ENCODE data around the gene KCTD17. TPM values are rescaled to one million over a fixed set of nuclear protein-coding genes. Genes with fewer than 3 reads are reported as not detected.

The KCTD17 gene
- total RNA-seq, 6 experiments from 2014 or later, result 39.8 to 46.4 (median 43.3) TPM

DNA sequence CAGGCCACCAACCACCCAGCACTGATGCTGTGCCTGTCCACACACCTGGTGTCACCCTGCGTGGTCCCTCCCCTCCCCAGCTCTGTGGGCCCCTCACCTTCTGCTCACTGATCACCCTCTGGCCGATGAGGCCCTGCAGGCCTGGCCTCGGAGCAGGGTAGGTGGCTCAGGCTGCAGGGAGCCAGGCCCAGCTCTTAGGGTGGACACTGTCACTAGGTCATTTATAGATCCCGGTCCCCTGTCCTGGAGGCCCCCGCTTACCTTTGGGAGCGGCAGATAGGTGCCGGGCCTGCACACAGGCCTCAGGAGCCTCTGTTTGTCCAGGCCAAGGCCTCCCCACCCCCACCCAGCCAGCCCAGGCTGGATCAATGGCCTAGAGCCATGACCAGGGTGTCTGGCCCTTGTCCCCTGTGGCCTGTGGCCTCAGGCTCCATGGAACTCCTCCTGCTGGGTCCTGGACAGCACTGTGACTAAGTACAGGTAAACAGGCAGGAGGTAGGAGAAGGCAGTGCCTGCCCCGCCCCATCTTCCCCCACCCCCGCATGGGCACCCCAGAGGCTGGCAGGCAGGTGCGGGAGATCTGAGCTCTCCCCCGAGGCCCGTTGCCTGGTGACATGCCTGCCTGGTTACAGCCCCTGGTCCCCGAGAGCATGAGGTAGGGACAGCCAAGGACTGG lies 57.8 kb downstream of the KCTD17 start, which contains the start of gene TMPRSS6:
Gene TMPRSS6 (minus strand): TSS at position 472 of the 676 bp plus-strand sequence. CDS start 6,296 bp downstream, outside the sequence.
- Mint-ChIP-seq H3K4me1 (ENCODE audit: low read depth) (no peaks in the 10 kb centered on the region), H3K36me3 (ENCODE audit: low read depth) (no peaks in the 10 kb centered on the region)
- TF ChIP-seq, protein P1, sequence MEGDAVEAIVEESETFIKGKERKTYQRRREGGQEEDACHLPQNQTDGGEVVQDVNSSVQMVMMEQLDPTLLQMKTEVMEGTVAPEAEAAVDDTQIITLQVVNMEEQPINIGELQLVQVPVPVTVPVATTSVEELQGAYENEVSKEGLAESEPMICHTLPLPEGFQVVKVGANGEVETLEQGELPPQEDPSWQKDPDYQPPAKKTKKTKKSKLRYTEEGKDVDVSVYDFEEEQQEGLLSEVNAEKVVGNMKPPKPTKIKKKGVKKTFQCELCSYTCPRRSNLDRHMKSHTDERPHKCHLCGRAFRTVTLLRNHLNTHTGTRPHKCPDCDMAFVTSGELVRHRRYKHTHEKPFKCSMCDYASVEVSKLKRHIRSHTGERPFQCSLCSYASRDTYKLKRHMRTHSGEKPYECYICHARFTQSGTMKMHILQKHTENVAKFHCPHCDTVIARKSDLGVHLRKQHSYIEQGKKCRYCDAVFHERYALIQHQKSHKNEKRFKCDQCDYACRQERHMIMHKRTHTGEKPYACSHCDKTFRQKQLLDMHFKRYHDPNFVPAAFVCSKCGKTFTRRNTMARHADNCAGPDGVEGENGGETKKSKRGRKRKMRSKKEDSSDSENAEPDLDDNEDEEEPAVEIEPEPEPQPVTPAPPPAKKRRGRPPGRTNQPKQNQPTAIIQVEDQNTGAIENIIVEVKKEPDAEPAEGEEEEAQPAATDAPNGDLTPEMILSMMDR (IDR thresholded peaks at IDR 0.05), result no peak

DNA sequence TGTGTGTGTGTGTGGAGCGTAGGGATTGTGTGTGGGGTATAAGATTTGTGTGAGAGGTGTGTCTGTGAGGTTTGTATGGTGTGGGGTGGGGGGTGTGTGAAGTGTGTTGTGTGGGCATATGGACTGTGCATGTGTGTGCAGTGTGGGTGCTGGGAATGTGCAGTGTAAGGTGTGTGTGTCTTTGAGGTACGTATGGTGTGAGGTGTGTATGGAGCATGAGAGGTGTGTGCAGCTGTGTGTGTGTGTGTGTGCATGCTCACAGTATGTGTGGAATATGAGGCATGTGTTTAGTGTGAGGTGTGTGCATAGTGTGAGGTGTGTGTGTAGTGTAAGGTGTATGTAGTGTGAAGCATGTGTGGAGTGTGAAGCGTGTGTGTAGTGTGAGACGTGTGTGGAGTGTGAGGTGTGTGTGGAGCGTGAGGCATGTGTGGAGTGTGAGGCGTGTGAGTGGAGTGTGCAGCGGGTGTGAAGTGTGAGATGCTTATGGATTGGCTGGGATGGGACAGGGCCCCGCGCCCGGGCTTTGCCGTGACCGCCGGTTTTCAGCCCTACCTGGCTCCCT lies 59.7 kb downstream of the KCTD17 start:
- Mint-ChIP-seq H3K27me3 (ENCODE audit: insufficient read depth) (peaks cover 41% of the 10 kb centered on the region), H3K9me3 (no peaks in the 10 kb centered on the region), H3K4me1 (ENCODE audit: low read depth) (no peaks in the 10 kb centered on the region), H3K27ac (no peak overlapping the region), H3K4me3 (no peak overlapping the region), H3K36me3 (ENCODE audit: low read depth) (no peaks in the 10 kb centered on the region)
- DNase-seq, result no peak
- TF ChIP-seq, protein P1 (IDR thresholded peaks at IDR 0.05), result no peak

More for the DNA sequence above, 57.8 kb downstream of the KCTD17 start, which contains the start of gene TMPRSS6:
- DNase-seq, result no peak
- H3K9me3 Mint-ChIP-seq, result no peaks in the 10 kb centered on the region
- peaks cover 29% of the 10 kb centered on the region for H3K27me3 Mint-ChIP-seq (ENCODE audit: insufficient read depth)
- H3K27ac Mint-ChIP-seq, result no peak within 1 kb of the TSS
- no peak within 1 kb of the TSS for H3K4me3 Mint-ChIP-seq

DNA sequence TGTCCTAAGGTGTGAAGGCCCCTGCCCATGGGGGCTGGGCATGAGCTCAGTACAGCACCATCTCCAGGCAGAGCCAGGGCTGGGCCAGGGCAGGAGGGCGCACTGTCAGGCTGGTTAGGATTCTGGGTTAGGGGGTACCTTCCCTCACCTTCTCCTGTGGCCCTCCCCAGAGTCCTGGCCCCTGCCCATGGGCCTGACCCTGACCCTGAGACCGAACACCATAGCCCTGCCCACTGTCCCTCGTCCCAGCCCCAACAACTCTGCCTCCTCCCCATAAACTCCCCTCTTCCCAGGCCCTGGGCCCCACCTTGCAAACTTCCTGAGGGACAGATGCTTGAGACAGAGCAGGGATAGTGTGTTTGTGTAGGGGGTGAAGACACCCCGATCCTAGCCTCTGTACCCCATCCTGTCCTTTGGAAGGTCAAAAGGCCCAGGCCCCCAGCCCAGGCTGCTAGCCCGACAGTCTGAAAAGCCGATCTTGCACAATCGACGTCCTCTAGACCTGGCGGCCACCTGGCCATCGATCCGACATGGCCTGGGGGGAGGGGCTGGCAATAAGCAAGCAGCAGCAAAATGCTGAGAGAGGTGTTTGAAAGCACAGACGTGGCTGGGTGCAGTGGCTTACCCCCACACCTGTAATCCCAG lies 60.7 kb downstream of the KCTD17 start:
- Mint-ChIP-seq H3K27ac (no peak overlapping the region), H3K4me1 (ENCODE audit: low read depth) (no peaks in the 10 kb centered on the region), H3K4me3 (no peak overlapping the region), H3K9me3 (no peaks in the 10 kb centered on the region), H3K27me3 (ENCODE audit: insufficient read depth) (peaks cover 44% of the 10 kb centered on the region), H3K36me3 (ENCODE audit: low read depth) (no peaks in the 10 kb centered on the region)
- no peak for DNase-seq
- TF ChIP-seq, protein P1 (IDR thresholded peaks at IDR 0.05), result no peak

Other genes starting within 250 kb of the KCTD17 start
- not detected for gene PVALB, start 234.7 kb upstream of the KCTD17 start, total RNA-seq (2021; fragmentation: NEBNext Ultra II Directional; extraction: Animal tissue kit (Norgen Biotek cat#: 25700))
- gene NCF4, start 190.7 kb upstream of the KCTD17 start, total RNA-seq (2021; fragmentation: NEBNext Ultra II Directional; extraction: Animal tissue kit (Norgen Biotek cat#: 25700)), result not detected
- 1 to 10 TPM in 5 of 6 experiments, under 1 TPM in 1; 0.76 to 3.2 (median 2.4) TPM for gene CSF2RB, start 138.1 kb upstream of the KCTD17 start, total RNA-seq (2021; fragmentation: NEBNext Ultra II Directional; extraction: Animal tissue kit (Norgen Biotek cat#: 25700))
- 10 to 100 TPM; 18.6 to 32.8 (median 21.7) TPM for gene TST, start 32.3 kb upstream of the KCTD17 start, total RNA-seq (2021; fragmentation: NEBNext Ultra II Directional; extraction: Animal tissue kit (Norgen Biotek cat#: 25700))
- 10 to 100 TPM; 24.9 to 35.5 (median 27.5) TPM for gene MPST, start 32.0 kb upstream of the KCTD17 start, total RNA-seq (2021; fragmentation: NEBNext Ultra II Directional; extraction: Animal tissue kit (Norgen Biotek cat#: 25700))
- not detected for gene TMPRSS6, start 58.0 kb downstream of the KCTD17 start, total RNA-seq (2021; fragmentation: NEBNext Ultra II Directional; extraction: Animal tissue kit (Norgen Biotek cat#: 25700))
- gene IL2RB, start 98.2 kb downstream of the KCTD17 start, total RNA-seq (2021; fragmentation: NEBNext Ultra II Directional; extraction: Animal tissue kit (Norgen Biotek cat#: 25700)), result not detected
- 1 to 10 TPM; 3.3 to 5.0 (median 4.0) TPM for gene C1QTNF6, start 136.5 kb downstream of the KCTD17 start, total RNA-seq (2021; fragmentation: NEBNext Ultra II Directional; extraction: Animal tissue kit (Norgen Biotek cat#: 25700))
- not detected for gene SSTR3, start 160.7 kb downstream of the KCTD17 start, total RNA-seq (2021; fragmentation: NEBNext Ultra II Directional; extraction: Animal tissue kit (Norgen Biotek cat#: 25700))
- gene RAC2, start 192.5 kb downstream of the KCTD17 start, total RNA-seq (2021; fragmentation: NEBNext Ultra II Directional; extraction: Animal tissue kit (Norgen Biotek cat#: 25700)), result 10 to 100 TPM; 29.9 to 57.2 (median 53.5) TPM
- under 1 TPM in 1 of 6 experiments, not detected in 5; 0.28 TPM for gene CYTH4, start 230.8 kb downstream of the KCTD17 start, total RNA-seq (2021; fragmentation: NEBNext Ultra II Directional; extraction: Animal tissue kit (Norgen Biotek cat#: 25700))